IMR-90 (cell line): ENCODE measurements around the gene HOXA10. TPM values are rescaled to one million over a fixed set of nuclear protein-coding genes. Genes with fewer than 3 reads are reported as not detected.

Source experiments
- ATAC-seq: fragments of 200-7000 bp; cut with Tn5 transposase; 2 replicates; pipeline ENCODE4 v1.9.1; 2020; ENCODE audit warnings: low read depth, mild to moderate bottlenecking, moderate library complexity
- BruUV-seq: library from RNA; stranded (reverse); fragments of 400-500 nt; replicated peaks from 2 replicates; lab custom pipeline; 2021; lab: Mats Ljungman, UMichigan
- CTCF ChIA-PET: fragments of 300-600 bp; formaldehyde crosslinking; extraction: SDS; loops from one replicate; lab custom pipeline; 2021; ENCODE audit warnings: antibody characterized with exemption; lab: Yijun Ruan, JAX
- POLR2A ChIA-PET: fragments of 300-600 bp; sonication (Branson Sonifier 250); formaldehyde crosslinking; loops from one replicate; lab custom pipeline; 2022; ENCODE audit warnings: antibody characterized with exemption; ENCODE audit not compliant: unreplicated experiment; lab: Charles Lee
- DNase-seq: peaks from one replicate; pipeline ENCODE4 v3.0.0; 2013
- H2AFZ ChIP-seq: replicated peaks from 2 replicates; pipeline ENCODE3; 2013; ENCODE audit warnings: low read length, mild to moderate bottlenecking; ENCODE audit not compliant: poor library complexity
- H2AK5ac ChIP-seq: 2 replicates; pipeline ENCODE4 v1.6.1; 2013; ENCODE audit warnings: low read depth, low read length, inconsistent platforms
- H2AK9ac ChIP-seq: replicated peaks from 2 replicates; pipeline ENCODE3; 2013; ENCODE audit warnings: mild to moderate bottlenecking, low read depth, low read length, moderate library complexity; ENCODE audit not compliant: poor library complexity
- H2BK120ac ChIP-seq: 2 replicates; pipeline ENCODE4 v1.6.1; 2013; ENCODE audit warnings: low read depth, low read length, inconsistent platforms
- H2BK15ac ChIP-seq: 3 replicates; pipeline ENCODE4 v1.6.1; 2013; ENCODE audit warnings: low read depth, low read length, inconsistent platforms
- H2BK20ac ChIP-seq: 2 replicates; pipeline ENCODE4 v1.6.1; 2013; ENCODE audit warnings: low read depth, mild to moderate bottlenecking, inconsistent platforms, low read length, moderate library complexity
- H2BK5ac ChIP-seq: 2 replicates; pipeline ENCODE4 v1.6.1; 2013; ENCODE audit warnings: mild to moderate bottlenecking, low read depth, low read length, inconsistent platforms; ENCODE audit not compliant: poor library complexity, severe bottlenecking
- H3K14ac ChIP-seq: replicated peaks from 2 replicates; pipeline ENCODE4 v1.6.1; 2013; ENCODE audit warnings: low read depth, low read length, inconsistent platforms
- H3K18ac ChIP-seq: 2 replicates; pipeline ENCODE4 v1.6.1; 2013; ENCODE audit warnings: low read depth, low read length, control low read depth
- H3K23ac ChIP-seq: 2 replicates; pipeline ENCODE4 v1.6.1; 2013; ENCODE audit warnings: low read depth, low read length, inconsistent platforms
- H3K27ac ChIP-seq: 2 replicates; pipeline ENCODE4 v1.5.1; 2013; ENCODE audit warnings: mild to moderate bottlenecking, control low read depth, low read length; ENCODE audit not compliant: insufficient read depth
- H3K27me3 ChIP-seq: 2 replicates; pipeline ENCODE4 v1.6.1; 2013; ENCODE audit warnings: low read length; ENCODE audit not compliant: control insufficient read depth, insufficient read depth
- H3K36me3 ChIP-seq: 2 replicates; pipeline ENCODE4 v1.6.1; 2013; ENCODE audit warnings: low read length, mixed read lengths; ENCODE audit not compliant: control insufficient read depth, insufficient read depth
- H3K4ac ChIP-seq: 2 replicates; pipeline ENCODE4 v1.6.1; 2013; ENCODE audit warnings: low read depth, low read length, inconsistent platforms
- H3K4me1 ChIP-seq: 2 replicates; pipeline ENCODE4 v1.6.1; 2013; ENCODE audit warnings: low read length, mixed read lengths; ENCODE audit not compliant: control insufficient read depth, insufficient read depth
- H3K4me2 ChIP-seq: 2 replicates; pipeline ENCODE4 v1.6.1; 2013; ENCODE audit warnings: low read depth, mild to moderate bottlenecking, control low read depth, low read length, moderate library complexity
- H3K4me3 ChIP-seq: 2 replicates; pipeline ENCODE4 v1.5.1; 2013; ENCODE audit warnings: low read depth, mild to moderate bottlenecking, control low read depth, low read length, moderate library complexity; ENCODE audit not compliant: insufficient read depth
- H3K56ac ChIP-seq: 2 replicates; pipeline ENCODE4 v1.6.1; 2013; ENCODE audit warnings: low read length, inconsistent platforms; ENCODE audit not compliant: insufficient read depth; ENCODE audit errors: extremely low read depth
- H3K79me1 ChIP-seq, 2 experiments: 2 replicates each; pipeline ENCODE4 v1.6.1; 2013; ENCODE audit warnings: low read length in 2 of 2, inconsistent platforms in 1 of 2, low read depth in 1 of 2
- H3K9ac ChIP-seq: 2 replicates; pipeline ENCODE4 v1.6.1; 2013; ENCODE audit warnings: low read depth, low read length, control low read depth
- H3K9me1 ChIP-seq: 2 replicates; pipeline ENCODE4 v1.6.1; 2013; ENCODE audit warnings: low read length, inconsistent platforms; ENCODE audit not compliant: insufficient read depth
- H3K9me3 ChIP-seq: 2 replicates; pipeline ENCODE4 v1.6.1; 2013; ENCODE audit warnings: low read length; ENCODE audit not compliant: control insufficient read depth, insufficient read depth
- H4K20me1 ChIP-seq: 2 replicates; pipeline ENCODE4 v1.6.1; 2013; ENCODE audit warnings: low read length, inconsistent platforms; ENCODE audit not compliant: insufficient read depth
- H4K5ac ChIP-seq: 2 replicates; pipeline ENCODE4 v1.6.1; 2013; ENCODE audit warnings: mild to moderate bottlenecking, low read depth, low read length, control low read depth
- H4K8ac ChIP-seq, 2 experiments: 2 replicates each; pipeline ENCODE4 v1.6.1; 2013; ENCODE audit warnings: low read depth in 2 of 2, low read length in 2 of 2, control low read depth in 1 of 2, inconsistent platforms in 1 of 2
- H4K91ac ChIP-seq: 2 replicates; pipeline ENCODE4 v1.6.1; 2013; ENCODE audit warnings: low read depth, low read length, inconsistent platforms; ENCODE audit not compliant: insufficient read depth
- BHLHE40 ChIP-seq: fragments of 150-350 bp; IDR thresholded peaks from 2 replicates; pipeline ENCODE4 v1.6.1; 2016; ENCODE audit warnings: mild to moderate bottlenecking, low read depth, low read length
- NFE2L2 ChIP-seq: fragments of 150-350 bp; IDR thresholded peaks from 2 replicates; pipeline ENCODE4 v1.6.1; 2016; ENCODE audit warnings: low read depth, mild to moderate bottlenecking, low read length
- SMC3 ChIP-seq: fragments of 150-350 bp; IDR thresholded peaks from 2 replicates; pipeline ENCODE4 v1.6.1; 2016; ENCODE audit warnings: low read depth, mild to moderate bottlenecking, antibody characterized with exemption, low read length, moderate library complexity
- WGBS, 2 experiments: methylation state at CpG; one replicate each; pipeline versions ENCODE4 v1.1.5 to v1.1.7; 2013; ENCODE audit warnings: missing lambda C conversion rate in 2 of 2; ENCODE audit not compliant: insufficient read length in 1 of 2; ENCODE audit errors: extremely low coverage in 2 of 2; 5-methylcytosine and 5-hydroxymethylcytosine counted together
- dilution Hi-C: fragments of 300-500 bp; cut with HindIII; formaldehyde crosslinking; loops from one replicate; pipeline ENCODE4 v1.14.3; 2018; ENCODE audit warnings: low sequenced_read_pairs; ENCODE audit not compliant: unreplicated experiment
- in situ Hi-C: fragments of 300-500 bp; cut with MboI; formaldehyde crosslinking; loops from 3 replicates; pipeline ENCODE4 v1.14.3; 2019; ENCODE audit warnings: low sequenced_read_pairs, inconsistent platforms, mixed read lengths
- intact Hi-C: fragments of 100-400 bp; cut with micrococcal nuclease; formaldehyde crosslinking; loops from 2 replicates; pipeline ENCODE4 v1.10.0; 2022
- polyA plus RNA-seq, 3 experiments: library from polyadenylated mRNA; depleted of rRNA; stranded (reverse); fragments of >200 nt; gene quantifications; 2 replicates each; pipeline ENCODE4 v1.2.3, GENCODE V29; 2012; ENCODE audit warnings: low replicate concordance in 1 of 3
- total RNA-seq: library from RNA; depleted of rRNA; stranded (reverse); fragments of >200 nt; gene quantifications from 2 replicates; pipeline ENCODE4 v1.2.3, GENCODE V29; 2012

The HOXA10 gene
- total and polyA plus RNA-seq, 2 of the 4 experiments (the other 2 are of a cell fraction): 0.10 to 0.18 TPM

DNA sequence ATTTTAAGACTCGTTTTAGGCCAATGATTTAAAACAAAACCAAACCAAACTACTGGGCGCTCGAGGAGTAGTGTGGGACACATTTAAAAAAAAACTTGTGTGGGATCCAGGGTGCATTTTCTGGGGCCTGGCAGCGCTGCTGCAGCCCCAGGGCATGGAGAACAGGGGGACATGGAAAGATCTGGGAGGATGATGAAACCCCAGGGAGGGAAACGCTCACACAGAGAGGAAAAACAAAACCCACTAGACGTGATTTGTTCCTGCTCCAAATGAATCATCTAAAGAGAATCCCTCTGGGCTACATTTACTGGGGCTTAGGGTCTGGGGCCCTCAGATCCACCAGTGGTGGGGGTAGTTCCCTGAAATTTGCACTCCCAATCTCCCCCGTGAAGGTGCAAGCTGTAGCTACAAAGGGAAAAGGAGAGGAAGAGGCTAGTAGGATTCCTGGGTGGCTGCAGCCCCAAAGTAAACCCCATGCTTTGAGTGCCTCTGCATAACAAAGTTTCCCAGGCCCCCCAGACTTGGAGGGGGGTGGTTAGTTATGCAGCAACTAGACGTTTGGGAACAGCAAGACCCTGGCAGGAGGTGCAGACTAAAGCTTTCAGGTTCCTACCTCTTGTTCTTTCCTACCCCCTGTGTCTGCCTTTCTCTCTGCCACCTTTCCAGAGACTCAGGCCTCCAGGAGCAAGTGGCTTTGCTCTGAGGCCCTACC lies 40.3 kb upstream of the HOXA10 start:
- intact Hi-C loops (loop anchor here (5.0 kb wide), 3 partner anchors 448 to 808 kb away; partner anchors contain the start of gene HIBADH), dilution Hi-C loops (no loop called here), in situ Hi-C loops (no loop called here)
- no peak overlapping the region for H3K9ac ChIP-seq
- WGBS, 2 experiments: no CpG with 5 or more reads among the region's 8 CpGs
- H3K4ac ChIP-seq: no peak overlapping the region
- H3K27ac ChIP-seq: no peak overlapping the region
- no peak overlapping the region for H3K56ac ChIP-seq
- no peak for TF ChIP-seq BHLHE40
- no peak for TF ChIP-seq NFE2L2
- TF ChIP-seq SMC3: no peak
- no peak overlapping the region for H2BK15ac ChIP-seq
- H3K4me2 ChIP-seq: no peak overlapping the region
- no peak overlapping the region for H4K8ac ChIP-seq
- H3K14ac ChIP-seq: no peak overlapping the region
- no peak overlapping the region for H3K4me3 ChIP-seq
- ChIA-PET CTCF (no interaction called here), POLR2A (no interaction called here)
- H2AK5ac ChIP-seq: no peak overlapping the region
- H2BK20ac ChIP-seq: no peak overlapping the region
- H3K36me3 ChIP-seq: no peaks in the 10 kb centered on the region
- no peak overlapping the region for H3K18ac ChIP-seq
- H2AFZ ChIP-seq: no peak overlapping the region
- no peak overlapping the region for H4K5ac ChIP-seq
- no peak overlapping the region for H3K23ac ChIP-seq
- DNase-seq (no peak), ATAC-seq (no peak)
- H2AK9ac ChIP-seq: no peak overlapping the region
- H3K9me3 ChIP-seq: no peaks in the 10 kb centered on the region
- BruUV-seq: no TSS peak
- no peaks in the 10 kb centered on the region for H3K79me1 ChIP-seq
- H3K27me3 ChIP-seq: peaks cover 88% of the 10 kb centered on the region
- no peaks in the 10 kb centered on the region for H3K4me1 ChIP-seq
- H2BK5ac ChIP-seq: no peak overlapping the region
- no peaks in the 10 kb centered on the region for H3K9me1 ChIP-seq
- no peaks in the 10 kb centered on the region for H4K20me1 ChIP-seq
- H2BK120ac ChIP-seq: no peak overlapping the region
- no peak overlapping the region for H4K91ac ChIP-seq
